Body of pancreas (tissue), 4 donors: ENCODE measurements around the gene CPNE2. TPM values are rescaled to one million over a fixed set of nuclear protein-coding genes. Genes with fewer than 3 reads are reported as not detected.
A peak's percentile ranks its signal among the peaks of the same experiment; 100 is the strongest.

ENCODE experiments used
- ATAC-seq: fragments of 150-250 bp; one replicate; pipeline ENCODE4 v1.9.1; 2016
- DNase-seq, 4 donors: peaks; one replicate each; pipeline ENCODE4 v3.0.0-alpha.2; 2019
- H3K27ac ChIP-seq, 4 donors: fragments of 200-600 bp; sonication (generic); 1 replicate in 3 of 4; 2 replicates in 1 of 4; pipeline versions ENCODE4 v1.5.1 to v1.6.1; 2016 to 2019; ENCODE audit warnings: mild to moderate bottlenecking in 1 of 4, mixed read lengths in 1 of 4, moderate library complexity in 1 of 4
- H3K27me3 ChIP-seq, 2 donors: fragments of 200-600 bp; sonication (generic); one replicate each; pipeline ENCODE4 v1.6.0; 2016; ENCODE audit warnings: mild to moderate bottlenecking in 1 of 2
- H3K36me3 ChIP-seq, 2 donors: fragments of 200-600 bp; sonication (generic); replicated peaks in 1 of 2; 2 replicates each; pipeline ENCODE4 v1.5.1; 2016; ENCODE audit warnings: low read depth in 2 of 2; ENCODE audit not compliant: insufficient read depth in 1 of 2
- H3K4me1 ChIP-seq: fragments of 200-600 bp; sonication (generic); one replicate; pipeline ENCODE4 v1.6.0; 2016
- H3K4me3 ChIP-seq, 2 donors: fragments of 200-600 bp; sonication (generic); 1 replicate in 1 of 2; 2 replicates in 1 of 2; pipeline ENCODE4 v1.5.1; 2016 to 2019
- H3K9me3 ChIP-seq, 3 donors: fragments of 200-600 bp; sonication (generic); 1 replicate in 2 of 3; 2 replicates in 1 of 3; pipeline ENCODE4 v1.5.1; 2016
- POLR2A ChIP-seq, 3 donors: fragments of 450-650 bp; IDR thresholded peaks; one replicate each; pipeline ENCODE4 v1.6.1; 2016; ENCODE audit warnings: antibody characterized with exemption in 3 of 3, mild to moderate bottlenecking in 2 of 3
- WGBS, 2 donors: methylation state at CpG; one replicate each; pipeline ENCODE4 v1.1.5; 2017; 5-methylcytosine and 5-hydroxymethylcytosine counted together
- intact Hi-C: fragments of 100-400 bp; cut with DNase I; formaldehyde crosslinking; loops from one replicate; pipeline ENCODE4 v1.15.1; 2023
- total RNA-seq, 2 donors: library from RNA; depleted of rRNA; stranded (reverse); fragments of >200 nt; gene quantifications; one replicate each; pipeline ENCODE4 v1.1.0, GENCODE V29; 2016
- TF ChIP-seq, protein P1 (sequence below), 7 experiments: fragments of 450-650 bp in 4 of 7; fragments of 200-600 bp in 3 of 7; sonication (generic) in 3 of 7; IDR thresholded peaks; one replicate each; pipeline ENCODE4 v1.5.1; 2016 to 2019; ENCODE audit warnings: antibody characterized with exemption in 7 of 7

CPNE2 gene
- total RNA-seq, 2 donors from 2014 or later, result 8.8 to 16.5 TPM

DNA sequence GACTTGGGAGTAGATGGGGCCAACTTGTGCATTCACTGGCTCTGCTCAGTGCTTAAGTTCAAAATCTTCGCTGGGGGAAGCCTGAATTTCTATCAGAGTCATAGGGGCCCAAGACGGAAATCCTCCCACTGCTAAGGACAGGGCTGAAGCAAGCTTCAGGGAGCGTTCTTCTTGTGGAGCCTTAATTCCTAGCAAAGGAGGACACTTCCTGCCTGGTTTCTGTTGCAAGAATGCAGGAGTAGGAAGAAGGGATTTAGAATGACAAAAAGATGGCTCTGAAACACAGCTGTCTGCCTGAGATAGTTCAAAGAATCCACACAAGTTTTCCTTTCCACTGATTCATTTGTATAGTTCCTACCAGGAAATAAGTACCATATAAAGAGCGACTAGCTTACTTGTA is 67.1 kb downstream of the CPNE2 start:
- H3K36me3 ChIP-seq, result peaks cover 0 to 21% of the 10 kb centered on the region in 2 donors
- H3K27me3 ChIP-seq, result no peaks in the 10 kb centered on the region
- H3K4me3 ChIP-seq, result no peak overlapping the region
- no peak for ATAC-seq
- TF ChIP-seq POLR2A (IDR thresholded peaks at IDR 0.05), result no peak
- TF ChIP-seq, protein P1, sequence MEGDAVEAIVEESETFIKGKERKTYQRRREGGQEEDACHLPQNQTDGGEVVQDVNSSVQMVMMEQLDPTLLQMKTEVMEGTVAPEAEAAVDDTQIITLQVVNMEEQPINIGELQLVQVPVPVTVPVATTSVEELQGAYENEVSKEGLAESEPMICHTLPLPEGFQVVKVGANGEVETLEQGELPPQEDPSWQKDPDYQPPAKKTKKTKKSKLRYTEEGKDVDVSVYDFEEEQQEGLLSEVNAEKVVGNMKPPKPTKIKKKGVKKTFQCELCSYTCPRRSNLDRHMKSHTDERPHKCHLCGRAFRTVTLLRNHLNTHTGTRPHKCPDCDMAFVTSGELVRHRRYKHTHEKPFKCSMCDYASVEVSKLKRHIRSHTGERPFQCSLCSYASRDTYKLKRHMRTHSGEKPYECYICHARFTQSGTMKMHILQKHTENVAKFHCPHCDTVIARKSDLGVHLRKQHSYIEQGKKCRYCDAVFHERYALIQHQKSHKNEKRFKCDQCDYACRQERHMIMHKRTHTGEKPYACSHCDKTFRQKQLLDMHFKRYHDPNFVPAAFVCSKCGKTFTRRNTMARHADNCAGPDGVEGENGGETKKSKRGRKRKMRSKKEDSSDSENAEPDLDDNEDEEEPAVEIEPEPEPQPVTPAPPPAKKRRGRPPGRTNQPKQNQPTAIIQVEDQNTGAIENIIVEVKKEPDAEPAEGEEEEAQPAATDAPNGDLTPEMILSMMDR (IDR thresholded peaks at IDR 0.05), result no peak
- intact Hi-C loops, result no loop called here
- 94 to 95% methylated on average over 4 of the region's 4 CpGs for WGBS, 2 donors
- H3K27ac ChIP-seq, result no peak overlapping the region
- DNase-seq, result no peak
- no peaks in the 10 kb centered on the region for H3K4me1 ChIP-seq
- H3K9me3 ChIP-seq, result no peaks in the 10 kb centered on the region

DNA sequence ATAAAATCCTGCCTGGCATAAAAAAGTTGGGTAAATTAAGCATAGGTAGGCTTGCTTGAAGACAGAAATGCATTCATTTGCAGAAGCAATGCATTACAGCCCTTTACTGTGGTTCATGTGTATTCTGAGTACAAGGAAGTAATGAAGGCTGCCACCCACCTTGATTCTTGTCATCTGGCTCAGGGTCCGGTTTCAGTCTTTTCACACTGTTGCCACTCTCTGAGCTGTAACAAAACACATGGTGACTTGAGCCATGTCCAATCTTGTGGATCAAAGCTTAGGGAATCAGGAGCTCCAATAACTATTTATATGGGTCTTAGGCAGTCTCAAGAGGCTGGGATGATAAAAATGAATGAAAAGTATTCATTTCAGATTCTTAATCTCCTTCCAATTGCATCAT is 71.5 kb downstream of the CPNE2 start:
- H3K27me3 ChIP-seq, result no peaks in the 10 kb centered on the region
- no peak overlapping the region for H3K27ac ChIP-seq
- no peak for TF ChIP-seq POLR2A (IDR thresholded peaks at IDR 0.05)
- TF ChIP-seq, protein P1 (IDR thresholded peaks at IDR 0.05), result no peak
- peaks cover 17% of the 10 kb centered on the region for H3K4me1 ChIP-seq
- DNase-seq (no peak), ATAC-seq (no peak)
- intact Hi-C loops, result no loop called here
- 81 to 88% methylated on average over 1 of the region's 1 CpG for WGBS, 2 donors
- H3K36me3 ChIP-seq, result peaks cover 0 to 16% of the 10 kb centered on the region in 2 donors
- no peak overlapping the region for H3K4me3 ChIP-seq
- no peaks in the 10 kb centered on the region for H3K9me3 ChIP-seq

DNA sequence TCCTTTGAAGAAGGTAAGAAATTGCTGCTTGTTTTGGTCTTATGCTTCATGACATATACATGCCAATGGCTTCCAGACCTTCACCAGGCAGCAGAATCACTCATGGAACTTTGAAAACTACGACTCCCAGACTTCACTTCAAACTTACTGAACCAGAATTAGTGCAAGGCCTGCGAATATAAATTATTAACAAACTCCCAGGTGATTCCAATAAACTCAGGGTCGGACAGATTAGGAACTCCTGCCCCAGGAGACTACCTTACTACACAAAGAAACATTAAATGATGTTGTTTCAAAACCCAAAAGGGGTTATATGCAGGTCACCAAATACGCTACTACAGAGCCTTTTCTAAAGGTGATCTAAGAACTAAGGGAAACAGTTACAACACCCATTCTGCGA is 73.1 kb downstream of the CPNE2 start:
- Histone ChIP-seq H3K36me3 (peaks cover 0 to 15% of the 10 kb centered on the region in 2 donors), H3K27me3 (no peaks in the 10 kb centered on the region), H3K4me3 (no peak overlapping the region), H3K27ac (peak overlapping the region in 3 of 4 donors; percentile 51 to 59 (median 57)), H3K4me1 (peaks cover 17% of the 10 kb centered on the region), H3K9me3 (no peaks in the 10 kb centered on the region)
- DNase-seq (no peak), ATAC-seq (peak; percentile 71)
- TF ChIP-seq, protein P1 (IDR thresholded peaks at IDR 0.05), result no peak
- no peak for TF ChIP-seq POLR2A (IDR thresholded peaks at IDR 0.05)
- intact Hi-C loops, result no loop called here
- 22 to 34% methylated on average over 5 of the region's 5 CpGs for WGBS, 2 donors

- H3K4me3 ChIP-seq, result no peak overlapping the region
- DNase-seq, result peak in 2 of 4 donors; percentile 24 to 32
- no peaks in the 10 kb centered on the region for H3K9me3 ChIP-seq
- no peak for TF ChIP-seq POLR2A (IDR thresholded peaks at IDR 0.05)
- TF ChIP-seq, protein P1 (IDR thresholded peaks at IDR 0.05), result no peak
- intact Hi-C loops, result no loop called here
- H3K4me1 ChIP-seq, result peaks cover 17% of the 10 kb centered on the region
- peak; percentile 68 for ATAC-seq
- 18 to 32% methylated on average over 3 of the region's 3 CpGs for WGBS, 2 donors
- H3K27ac ChIP-seq, result peak overlapping the region in 3 of 4 donors; percentile 51 to 59 (median 57)
- H3K36me3 ChIP-seq, result peaks cover 0 to 13% of the 10 kb centered on the region in 2 donors
- no peaks in the 10 kb centered on the region for H3K27me3 ChIP-seq
Measured at GRCh38 chr16:57165938-57166337, 73.6 kb downstream of the CPNE2 start.

DNA sequence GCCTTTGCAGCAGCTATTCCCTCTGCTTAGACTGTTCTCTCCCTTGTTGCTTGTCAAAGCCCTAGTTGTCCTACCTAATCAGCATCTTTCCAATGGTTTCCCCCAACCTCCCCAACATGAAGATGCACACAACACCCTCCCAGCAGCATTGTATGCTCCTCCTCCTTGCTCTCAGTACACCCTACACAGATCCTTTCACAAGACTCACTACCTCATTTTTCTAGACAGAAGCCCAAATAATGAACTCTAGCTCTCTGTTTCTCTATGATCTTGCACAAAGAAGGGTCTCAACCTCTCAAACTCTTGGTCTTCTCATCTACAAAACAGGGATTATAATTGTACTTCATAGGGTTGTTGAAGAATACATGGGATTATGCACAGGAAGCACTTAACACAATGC is 74.1 kb downstream of the CPNE2 start:
- peaks cover 17% of the 10 kb centered on the region for H3K4me1 ChIP-seq
- peaks cover 0 to 14% of the 10 kb centered on the region in 2 donors for H3K36me3 ChIP-seq
- no peak overlapping the region for H3K4me3 ChIP-seq
- no peak for ATAC-seq
- TF ChIP-seq POLR2A (IDR thresholded peaks at IDR 0.05), result no peak
- TF ChIP-seq, protein P1 (IDR thresholded peaks at IDR 0.05), result no peak
- H3K27ac ChIP-seq, result peak overlapping the region in 3 of 4 donors; percentile 51 to 59 (median 57)
- intact Hi-C loops, result no loop called here
- no peaks in the 10 kb centered on the region for H3K27me3 ChIP-seq
- H3K9me3 ChIP-seq, result no peaks in the 10 kb centered on the region
- no peak for DNase-seq
